HG03025 (cell line): ENCODE results near the gene CHMP2B.
A peak's percentile ranks its signal among the peaks of the same experiment; 100 is the strongest.

Source experiments
- ATAC-seq: cut with Tn5 transposase; IDR thresholded peaks from one replicate; pipeline ENCODE4 v1.9.1; 2021; ENCODE audit warnings: mild to moderate bottlenecking, moderate library complexity; ENCODE audit not compliant: unreplicated experiment, low FRiP score

The CHMP2B gene, protein sequence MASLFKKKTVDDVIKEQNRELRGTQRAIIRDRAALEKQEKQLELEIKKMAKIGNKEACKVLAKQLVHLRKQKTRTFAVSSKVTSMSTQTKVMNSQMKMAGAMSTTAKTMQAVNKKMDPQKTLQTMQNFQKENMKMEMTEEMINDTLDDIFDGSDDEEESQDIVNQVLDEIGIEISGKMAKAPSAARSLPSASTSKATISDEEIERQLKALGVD

DNA sequence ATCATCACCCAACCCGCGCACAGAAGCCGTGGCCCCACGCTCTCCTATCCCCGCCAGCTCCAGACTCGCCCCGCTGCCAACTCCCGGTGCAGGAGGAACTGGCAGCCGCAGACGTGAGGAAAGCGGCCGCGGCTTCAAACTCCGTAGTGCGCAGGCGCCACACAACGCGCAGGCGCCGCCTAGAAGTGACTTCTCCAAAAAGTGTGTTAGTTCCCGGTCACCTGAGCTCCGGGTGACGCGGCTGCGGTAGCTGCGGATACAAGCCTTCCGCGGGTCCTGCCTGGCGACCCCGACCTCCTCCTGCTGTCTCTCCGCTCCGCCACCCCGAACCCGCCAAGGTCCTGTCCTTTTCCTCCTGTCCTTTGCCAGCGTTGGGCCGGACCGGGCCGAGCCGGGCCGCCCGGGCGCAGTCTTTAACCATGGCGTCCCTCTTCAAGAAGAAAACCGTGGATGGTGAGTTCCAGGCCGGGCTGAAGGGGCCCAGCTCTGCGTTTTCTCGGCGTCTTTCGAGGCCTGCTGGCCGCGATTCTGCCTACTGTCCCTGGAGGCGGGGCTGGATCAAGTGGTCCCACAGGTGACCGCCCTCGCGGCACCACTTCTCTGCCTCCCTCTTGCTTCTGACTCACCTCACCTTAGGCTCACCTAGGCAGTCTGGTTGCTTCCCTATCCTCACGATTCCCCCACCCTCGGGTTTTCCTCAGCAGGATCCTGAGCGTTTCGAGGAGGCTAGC is at the start of gene CHMP2B:
TSS of gene CHMP2B (plus strand) at position 206 of the 731 bp plus-strand sequence. CDS start at position 420, 214 bp downstream.
- ATAC-seq, result peak; percentile 98

DNA sequence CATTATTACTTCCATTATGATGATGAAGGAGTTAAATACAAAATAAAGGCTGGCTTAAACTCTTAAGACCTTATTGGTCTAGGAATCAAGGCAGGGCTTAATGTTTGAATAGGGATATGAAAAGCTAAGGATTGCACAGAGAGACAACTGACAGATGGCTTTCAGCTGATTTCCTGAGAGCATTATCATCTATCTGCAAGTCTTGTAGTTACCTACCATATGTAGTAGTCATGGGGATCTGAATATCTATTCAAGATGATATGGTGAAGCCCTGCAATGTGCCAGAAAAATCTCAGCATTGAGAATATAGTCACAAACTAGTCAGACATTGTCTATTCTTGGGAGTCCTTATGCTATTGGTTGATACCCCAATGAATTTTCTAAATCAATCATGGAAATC is 47.5 kb upstream of the CHMP2B start:
- ATAC-seq, result no peak

DNA sequence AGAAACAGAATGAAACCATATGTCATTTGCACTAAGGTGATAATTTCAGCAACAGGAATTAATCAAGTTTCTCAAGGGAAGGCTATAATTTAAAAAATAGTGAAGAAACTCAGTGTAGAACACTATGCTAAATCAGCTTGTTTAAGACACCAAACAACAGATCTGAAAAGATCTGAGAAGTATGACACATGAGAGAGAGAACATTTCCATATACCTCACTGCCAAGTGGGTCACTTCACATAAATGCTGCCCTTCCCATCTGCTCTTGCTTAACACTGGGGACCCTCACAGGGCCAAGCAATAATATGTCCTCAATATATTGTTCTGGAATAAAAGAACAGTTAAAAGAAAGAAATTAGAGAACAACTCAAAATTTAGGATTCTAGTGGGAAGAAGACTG is 45.6 kb upstream of the CHMP2B start:
- no peak for ATAC-seq

DNA sequence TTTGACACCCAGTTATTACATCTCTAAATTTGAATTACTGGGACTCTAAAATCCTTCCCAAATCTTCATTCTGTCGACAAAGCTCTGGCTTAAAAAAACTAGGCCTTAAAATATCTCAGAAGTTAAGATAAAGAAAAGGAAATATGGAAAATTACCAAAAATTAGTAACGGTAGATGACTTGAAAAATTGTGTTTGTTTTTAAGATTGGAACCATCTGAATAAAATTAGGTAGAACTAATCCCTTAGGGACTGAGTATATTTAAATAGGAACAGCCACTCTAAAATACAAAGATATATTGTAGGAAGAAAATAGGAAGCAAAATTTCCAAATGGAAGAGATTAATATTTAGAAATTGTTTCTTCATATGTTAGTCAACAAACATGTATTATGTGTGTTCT is 45.1 kb upstream of the CHMP2B start:
- ATAC-seq, result no peak

DNA sequence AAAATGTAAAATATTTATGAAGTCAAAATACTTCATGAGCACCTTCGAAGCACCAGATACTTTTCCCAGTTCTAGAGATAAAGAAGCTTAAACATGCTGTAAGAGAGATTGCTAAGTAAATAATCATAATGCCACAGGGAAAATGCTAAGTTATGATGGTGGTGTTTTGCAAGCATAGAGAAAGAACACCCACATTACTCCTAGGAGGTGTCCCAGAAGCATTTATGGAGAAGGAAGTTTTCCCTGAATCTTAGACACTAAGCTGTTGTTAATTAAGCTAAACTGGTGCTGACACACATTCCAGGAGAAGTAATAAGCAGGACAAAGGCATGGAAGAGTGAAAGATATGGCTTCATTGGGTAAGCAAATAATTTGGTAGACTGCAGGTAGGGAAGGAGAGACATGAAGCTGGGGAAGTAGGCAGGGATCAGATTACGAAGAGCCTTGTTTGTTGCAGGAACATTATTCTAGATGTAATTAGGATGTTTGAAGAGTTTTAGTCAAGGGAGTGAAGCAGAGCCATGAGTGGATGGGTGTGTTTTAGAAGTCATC is 40.4 kb upstream of the CHMP2B start:
- ATAC-seq, result no peak

DNA sequence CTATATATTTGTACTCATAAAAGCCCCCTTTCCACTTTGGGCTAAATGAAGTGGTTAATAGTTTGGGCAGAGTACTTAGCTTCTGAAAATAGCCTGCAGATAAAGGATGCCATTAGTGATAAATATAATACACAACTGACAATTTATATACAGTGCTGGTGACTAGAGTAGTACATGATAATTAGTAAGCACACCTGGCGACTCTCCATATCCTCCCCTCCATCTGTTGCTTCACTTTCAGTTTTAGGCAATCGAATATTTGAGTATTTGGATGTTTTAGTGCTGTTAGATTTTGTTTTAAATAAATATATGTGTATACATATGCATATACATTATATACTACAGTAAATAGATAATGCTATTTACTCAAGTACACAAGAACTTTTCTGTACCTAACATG is 35.9 kb upstream of the CHMP2B start:
- ATAC-seq, result no peak

DNA sequence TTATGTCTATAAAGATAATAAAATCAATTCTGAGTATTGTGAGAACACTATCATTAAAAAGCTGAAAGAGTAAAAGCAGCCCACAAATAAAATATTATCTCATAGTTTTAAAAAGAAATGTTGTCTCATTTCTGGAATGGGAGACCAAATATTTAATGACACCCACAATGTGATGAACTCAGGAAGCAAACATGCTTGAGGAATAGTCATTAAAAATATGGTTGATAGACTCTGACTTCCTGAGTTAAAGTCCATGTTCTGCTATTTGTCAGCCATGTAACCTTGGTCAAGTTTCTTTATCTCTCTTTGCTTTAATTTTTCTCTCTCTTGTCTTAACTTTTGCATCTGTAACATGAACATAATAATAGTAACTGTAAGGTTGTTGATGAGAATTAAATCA is 35.5 kb upstream of the CHMP2B start:
- no peak for ATAC-seq

DNA sequence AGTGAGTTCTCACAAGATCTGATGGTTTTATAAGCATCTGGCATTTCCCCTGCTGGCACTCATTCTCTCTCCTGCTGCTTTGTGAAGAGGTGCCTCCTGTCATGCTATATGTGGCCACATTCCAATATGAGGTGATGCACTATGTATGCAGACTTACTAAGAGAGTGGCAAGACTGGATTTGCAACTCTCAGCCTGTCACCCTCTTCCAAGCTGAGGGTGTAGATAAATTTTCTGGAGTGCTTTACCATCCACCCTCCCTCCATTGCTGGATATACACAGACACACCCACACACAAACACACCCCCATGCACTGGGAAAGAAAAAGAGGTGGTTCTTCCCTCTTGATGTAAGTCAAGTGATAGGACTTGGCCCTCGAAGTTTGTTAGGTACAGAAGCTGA is 30.2 kb upstream of the CHMP2B start:
- ATAC-seq, result no peak

DNA sequence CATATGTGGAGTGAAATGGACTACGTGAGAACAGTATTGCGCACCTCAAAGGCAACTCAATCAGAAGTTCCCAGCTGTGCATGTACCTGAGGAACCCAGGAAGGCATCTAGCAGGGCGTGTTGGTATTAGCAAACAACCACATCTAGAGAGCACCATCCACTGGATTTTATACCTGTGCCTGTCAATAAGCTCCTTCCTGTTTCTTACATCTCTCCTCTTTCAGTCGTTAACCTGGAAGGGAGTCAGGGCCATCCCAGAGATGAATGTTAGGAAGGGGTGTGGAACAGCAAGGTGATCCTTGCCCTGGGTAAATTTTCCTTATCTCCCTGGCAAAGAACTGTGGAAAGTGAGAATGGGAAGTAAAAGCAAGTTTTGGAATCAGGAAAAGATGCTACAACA is 29.6 kb upstream of the CHMP2B start:
- ATAC-seq, result no peak

DNA sequence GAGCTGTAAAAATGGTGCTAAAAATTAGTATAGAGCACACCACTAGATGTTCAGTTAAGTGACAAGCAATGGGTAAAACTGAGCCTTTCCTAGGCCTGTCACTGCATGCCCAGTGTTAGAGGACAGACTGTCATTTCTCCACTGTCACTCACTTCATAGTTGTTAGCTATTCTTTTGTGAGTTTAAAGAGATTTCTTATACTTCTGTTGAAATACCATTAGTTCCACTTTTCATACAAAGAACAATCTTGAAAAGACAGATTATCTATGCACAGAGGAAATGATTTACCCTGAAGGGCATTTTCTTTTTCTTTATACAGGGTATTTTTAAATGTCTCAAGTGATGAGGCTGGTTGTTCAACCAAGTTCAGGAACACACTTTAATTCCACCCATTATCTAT is 28.3 kb upstream of the CHMP2B start:
- ATAC-seq, result no peak

DNA sequence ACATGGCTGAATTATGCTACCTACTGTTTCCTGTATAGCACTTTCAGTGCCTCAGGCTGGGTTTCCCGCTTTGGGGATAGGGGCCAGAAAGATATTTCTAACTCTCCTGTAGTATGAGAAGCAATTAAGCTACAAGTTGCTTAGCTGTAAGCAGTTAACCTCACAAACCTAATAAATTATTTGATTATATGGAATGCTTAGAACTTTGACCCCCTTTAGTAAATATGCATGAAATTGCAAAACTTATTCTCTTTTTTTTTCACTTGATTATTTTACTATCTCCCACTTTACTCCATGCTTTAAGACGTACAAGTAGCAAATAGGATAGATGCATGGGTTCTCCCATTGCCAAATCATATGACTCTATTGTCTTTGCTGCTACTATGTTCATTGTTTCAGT is 27.5 kb upstream of the CHMP2B start:
- no peak for ATAC-seq

DNA sequence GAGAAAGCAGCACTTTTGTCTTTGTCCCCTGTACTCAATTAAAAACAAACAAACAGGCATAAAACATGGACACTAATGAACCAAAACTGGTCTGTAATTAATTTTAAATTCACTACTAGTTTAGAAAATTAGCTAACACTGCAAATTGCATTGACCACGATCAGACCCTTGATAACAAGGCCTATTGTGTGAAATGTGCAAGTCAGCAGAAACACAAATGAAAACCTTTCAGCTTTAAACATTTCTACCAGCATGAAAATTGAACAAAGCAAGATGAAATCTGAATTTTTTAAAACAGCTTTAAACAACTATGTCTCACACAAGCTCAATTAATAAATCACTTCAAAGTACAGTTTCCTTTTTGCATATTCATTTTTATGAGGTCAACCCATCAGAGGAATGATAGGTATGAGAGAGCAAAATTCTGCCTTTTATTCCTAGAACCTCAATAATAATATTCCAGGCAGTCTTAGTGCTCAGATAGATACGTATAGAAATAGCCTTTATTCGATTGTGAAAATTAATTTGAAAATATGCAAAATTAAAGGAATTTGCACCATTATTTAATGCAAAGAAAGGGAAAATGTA is 27.0 kb upstream of the CHMP2B start:
- no peak for ATAC-seq

DNA sequence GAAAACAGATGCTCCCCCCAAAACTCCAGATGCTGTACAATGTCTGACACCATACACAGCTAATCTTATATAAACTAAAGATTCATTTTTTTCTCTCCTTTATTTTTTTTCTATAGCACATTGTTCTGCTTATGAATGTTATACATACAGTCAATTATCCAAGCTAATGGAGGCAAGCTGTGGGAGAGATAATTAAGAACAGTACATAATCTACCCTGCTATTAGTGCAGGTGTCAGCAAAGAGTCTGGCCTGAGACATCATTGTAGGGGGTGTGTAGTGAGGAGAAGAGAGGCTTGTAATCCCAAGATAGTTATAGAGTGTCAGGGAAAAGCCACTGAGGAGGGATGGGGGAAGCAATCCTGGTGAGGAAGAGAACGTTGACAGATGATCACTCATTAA is 25.4 kb upstream of the CHMP2B start:
- ATAC-seq, result no peak

DNA sequence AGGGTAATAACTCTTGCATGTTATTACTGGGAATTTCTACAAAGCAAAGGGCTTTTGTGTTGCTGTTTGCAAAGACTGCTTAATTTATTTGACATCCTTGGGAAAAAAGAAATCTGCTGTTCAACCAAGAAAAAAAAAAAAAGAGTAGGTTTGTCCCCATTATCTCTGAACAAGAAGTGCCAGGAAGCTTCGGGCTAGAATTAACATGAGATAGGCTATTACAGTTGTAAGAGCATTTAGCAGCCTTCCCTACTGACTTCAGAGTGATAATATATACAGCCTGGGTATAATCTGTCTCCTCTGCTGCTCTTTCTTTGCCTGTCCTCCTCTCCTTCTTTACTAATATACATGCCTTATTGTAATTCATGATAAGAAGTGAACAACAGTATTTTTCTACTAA is 23.3 kb upstream of the CHMP2B start:
- ATAC-seq, result no peak

DNA sequence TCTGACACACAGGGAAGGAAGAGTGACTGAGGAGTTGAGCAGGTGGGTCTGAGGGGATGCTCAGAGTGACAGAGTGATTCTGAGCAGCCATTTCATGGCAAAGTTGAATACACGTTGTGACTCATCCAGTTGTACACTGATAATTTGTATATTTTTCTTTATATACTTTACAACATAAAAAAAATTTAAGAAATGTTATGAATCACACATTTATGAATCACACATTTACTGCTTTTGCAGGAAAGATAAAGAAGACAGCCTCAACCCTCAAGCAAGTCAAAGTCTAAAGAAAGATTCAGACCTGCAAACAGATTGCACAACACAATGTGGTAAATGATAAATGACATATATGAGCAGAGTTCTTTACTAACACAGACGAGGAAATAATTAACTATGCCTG is 21.0 kb upstream of the CHMP2B start:
- no peak for ATAC-seq

DNA sequence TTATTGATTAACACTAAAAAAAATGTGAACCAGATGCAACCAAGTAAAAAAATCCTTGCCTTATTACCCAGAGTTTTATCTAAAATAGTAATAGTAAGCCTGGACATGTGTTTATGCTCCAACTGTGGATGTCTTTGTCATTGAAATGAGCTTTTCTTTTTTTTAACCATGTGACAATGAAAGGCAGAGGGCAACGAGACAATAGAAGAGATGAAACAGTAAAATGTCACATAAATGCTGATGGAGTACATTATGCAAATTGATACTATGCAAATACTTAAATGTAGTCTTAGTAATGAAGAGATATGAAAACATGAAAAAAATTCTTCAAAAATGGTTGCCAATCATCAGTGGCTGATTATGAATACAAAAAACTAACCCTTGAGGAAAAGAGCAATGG is 20.5 kb upstream of the CHMP2B start:
- ATAC-seq, result no peak

DNA sequence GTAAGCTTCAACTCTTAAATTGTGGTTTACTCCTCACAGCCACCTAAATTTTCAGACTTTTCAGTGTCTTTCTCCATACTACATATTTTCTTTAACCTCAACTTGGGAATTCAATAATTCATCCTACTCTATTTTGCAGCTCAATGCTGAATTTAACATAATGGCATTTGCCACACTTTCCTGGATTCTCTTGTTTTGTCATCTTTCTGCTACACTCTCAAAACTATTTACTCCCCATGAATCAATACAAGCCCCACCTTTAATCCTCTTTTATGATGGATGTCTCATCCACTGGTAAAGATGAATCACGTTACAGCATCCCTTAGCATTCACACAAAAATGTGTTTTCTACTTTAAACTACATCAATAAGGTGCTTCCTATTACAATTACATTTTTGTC is 19.6 kb upstream of the CHMP2B start:
- no peak for ATAC-seq

DNA sequence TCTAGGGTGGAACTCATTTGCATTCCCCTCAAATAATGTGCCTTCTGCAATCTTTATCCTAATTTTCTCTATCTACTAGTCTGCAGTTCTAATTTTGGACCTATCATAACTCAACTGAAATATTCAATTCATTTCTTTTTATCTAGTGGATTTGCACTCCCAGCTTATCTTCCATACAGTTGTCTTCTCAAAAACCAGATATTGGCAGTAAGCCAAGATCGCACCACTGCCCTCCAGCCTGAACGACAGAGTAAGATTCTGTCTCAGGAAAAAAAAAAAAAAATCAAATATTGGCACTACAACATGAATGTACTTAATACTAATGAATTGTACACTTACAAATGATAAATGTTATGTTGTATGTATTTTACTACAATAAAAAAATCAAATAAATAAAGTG is 18.0 kb upstream of the CHMP2B start:
- no peak for ATAC-seq

DNA sequence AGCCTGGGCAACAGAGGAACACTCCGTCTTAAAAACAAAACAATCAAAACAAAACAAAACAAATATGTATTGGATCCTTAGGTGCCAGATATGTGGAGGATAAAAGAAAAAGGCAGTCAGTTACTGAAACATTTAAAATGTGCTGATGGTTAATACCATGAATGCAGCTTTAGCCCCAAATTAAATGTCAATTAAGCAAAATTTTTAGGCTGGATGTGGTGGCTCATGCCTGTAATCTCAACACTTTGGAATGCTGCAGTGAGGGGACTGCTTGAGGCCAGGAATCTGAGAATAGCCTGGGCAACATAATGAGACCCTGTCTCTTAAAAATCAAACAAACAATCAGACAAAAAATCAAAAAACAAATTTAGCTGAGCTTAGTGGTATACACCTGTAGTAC is 8.5 kb upstream of the CHMP2B start:
- no peak for ATAC-seq

DNA sequence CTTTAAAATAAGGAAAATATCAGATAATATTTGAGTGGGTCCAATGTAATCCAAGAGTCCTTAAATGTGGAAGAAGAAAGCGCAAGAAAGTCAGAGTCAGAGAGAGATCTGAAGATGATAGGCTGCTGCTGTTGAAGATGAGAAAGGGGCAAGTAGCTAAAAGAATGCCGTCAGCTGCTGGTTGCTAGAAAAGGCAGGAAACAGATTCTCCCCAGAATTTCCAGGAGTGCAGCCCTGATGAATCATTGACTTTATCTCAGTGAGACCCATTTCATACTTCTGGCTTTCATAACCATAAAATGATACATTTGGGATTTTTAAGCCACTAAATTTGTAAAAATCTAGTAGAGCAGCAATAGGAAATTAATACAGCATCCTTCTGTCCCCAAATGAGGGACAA is 7.5 kb upstream of the CHMP2B start:
- ATAC-seq, result no peak

DNA sequence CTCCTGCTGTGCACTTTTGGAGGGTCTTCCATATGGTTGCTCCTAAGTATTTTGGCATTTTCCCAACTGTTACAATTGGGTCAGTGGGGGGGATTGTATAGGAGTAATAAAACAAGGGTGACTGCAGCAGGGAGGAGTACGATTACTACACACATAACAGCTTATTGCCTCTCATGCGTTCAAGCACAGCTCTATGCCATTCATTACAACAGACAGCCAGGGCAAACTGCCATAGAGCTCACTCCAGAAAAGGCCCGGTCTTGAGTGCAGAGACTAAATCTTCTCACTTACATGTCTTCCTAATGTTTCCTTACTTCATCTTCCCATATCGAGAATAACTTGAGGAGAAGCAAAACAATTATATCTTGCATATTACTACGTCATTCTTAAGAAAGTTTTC is 1.4 kb upstream of the CHMP2B start:
- ATAC-seq, result no peak

DNA sequence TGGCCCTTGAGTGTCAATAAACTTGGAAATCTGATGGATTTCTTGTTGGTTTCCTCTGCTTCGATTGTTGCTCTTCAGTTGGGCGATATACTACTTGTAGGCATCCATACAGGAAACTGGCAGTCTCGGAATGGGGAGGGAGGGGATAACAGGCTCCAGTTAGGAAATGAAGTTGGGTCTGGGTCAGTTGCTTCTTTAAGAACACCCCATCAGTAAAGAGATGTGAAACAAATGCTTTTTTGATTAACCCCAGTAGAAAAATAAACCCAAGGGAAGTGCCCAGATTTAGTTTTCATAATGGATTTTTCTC is 681 bp downstream of the CHMP2B start:
- ATAC-seq, result no peak
